Transverse colon (tissue), 4 donors: Measurements from ENCODE around the gene LIX1.

Experiments used
- CTCF ChIP-seq, 5 experiments: fragments of 200-600 bp in 3 of 5; fragments of 450-650 bp in 2 of 5; sonication (generic) in 3 of 5; IDR thresholded peaks; 1 replicate in 2 of 5; 2 replicates in 3 of 5; pipeline ENCODE4 v1.5.1; 2016 to 2017; ENCODE audit warnings: antibody characterized with exemption in 5 of 5, inconsistent platforms in 3 of 5, mild to moderate bottlenecking in 2 of 5, moderate library complexity in 1 of 5
- EP300 ChIP-seq: sonication (generic); formaldehyde crosslinking; IDR thresholded peaks from one replicate; pipeline ENCODE4 v1.6.1; 2017; ENCODE audit warnings: antibody characterized with exemption, low read depth
- POLR2A ChIP-seq: fragments of 450-650 bp; IDR thresholded peaks from one replicate; pipeline ENCODE4 v1.6.1; 2016; ENCODE audit warnings: antibody characterized with exemption, mild to moderate bottlenecking, moderate library complexity
- POLR2AphosphoS5 ChIP-seq, 3 donors: sonication (generic); formaldehyde crosslinking; IDR thresholded peaks; one replicate each; pipeline ENCODE4 v1.6.1; 2016; ENCODE audit warnings: antibody characterized with exemption in 3 of 3

- no peak for TF ChIP-seq CTCF (IDR thresholded peaks at IDR 0.05)
- no peak for TF ChIP-seq POLR2A
- TF ChIP-seq POLR2AphosphoS5 (IDR thresholded peaks at IDR 0.05), result no peak
- TF ChIP-seq EP300, result no peak
Observed at GRCh38 chr5:97097326-97098230, 44.8 kb downstream of the LIX1 start.
